CD14-positive monocyte (primary cell): ENCODE data around the gene BAG3. TPM values are rescaled to one million over a fixed set of nuclear protein-coding genes. Genes with fewer than 3 reads are reported as not detected.

Experiments
- DNase-seq, 3 donors: peaks; one replicate each; pipeline ENCODE4 v3.0.0-alpha.2; 2011 to 2022
- H2AFZ ChIP-seq: 2 replicates; pipeline ENCODE4 v1.6.0; 2012; ENCODE audit warnings: mild to moderate bottlenecking, low read depth, low read length, inconsistent platforms; ENCODE audit not compliant: insufficient read depth, poor library complexity, severe bottlenecking
- H3K27ac ChIP-seq, 2 donors: 1 replicate in 1 of 2; 2 replicates in 1 of 2; pipeline ENCODE4 v1.5.1; 2012 to 2013; ENCODE audit warnings: low read length in 2 of 2, control low read depth in 1 of 2, inconsistent platforms in 1 of 2, low read depth in 1 of 2, mild to moderate bottlenecking in 1 of 2
- H3K27me3 ChIP-seq, 2 donors: one replicate each; pipeline versions ENCODE4 v1.6.0 to v1.6.1; 2011 to 2013; ENCODE audit warnings: low read length in 2 of 2; ENCODE audit not compliant: control insufficient read depth in 2 of 2, insufficient read depth in 2 of 2
- H3K36me3 ChIP-seq, 2 donors: replicated peaks in 1 of 2; 1 replicate in 1 of 2; 2 replicates in 1 of 2; pipeline versions ENCODE4 v1.5.1 to v1.6.1; 2012 to 2013; ENCODE audit warnings: low read length in 2 of 2, control low read depth in 1 of 2, inconsistent platforms in 1 of 2, mild to moderate bottlenecking in 1 of 2; ENCODE audit not compliant: insufficient read depth in 2 of 2, control insufficient read depth in 1 of 2
- H3K4me1 ChIP-seq, 2 donors: 1 replicate in 1 of 2; 2 replicates in 1 of 2; pipeline versions ENCODE4 v1.5.1 to v1.6.1; 2012 to 2013; ENCODE audit warnings: low read length in 2 of 2, control low read depth in 1 of 2, inconsistent platforms in 1 of 2, mild to moderate bottlenecking in 1 of 2, moderate library complexity in 1 of 2; ENCODE audit not compliant: insufficient read depth in 2 of 2, control insufficient read depth in 1 of 2
- H3K4me2 ChIP-seq: replicated peaks from 2 replicates; pipeline ENCODE3; 2012; ENCODE audit warnings: low read length, moderate library complexity, mild to moderate bottlenecking; ENCODE audit not compliant: poor library complexity, severe bottlenecking; ENCODE audit errors: extremely low read depth
- H3K4me3 ChIP-seq, 3 experiments: fragments of 200-600 bp in 1 of 3; sonication (generic) in 1 of 3; replicated peaks in 1 of 3; 1 replicate in 2 of 3; 2 replicates in 1 of 3; pipeline ENCODE4 v1.5.1; 2011 to 2013; ENCODE audit warnings: low read length in 3 of 3, mild to moderate bottlenecking in 3 of 3, control low read depth in 2 of 3, low read depth in 2 of 3, inconsistent platforms in 1 of 3, moderate library complexity in 1 of 3
- H3K79me2 ChIP-seq: 2 replicates; pipeline ENCODE4 v1.6.0; 2012; ENCODE audit warnings: mild to moderate bottlenecking, control low read depth, inconsistent platforms, low read length, moderate library complexity; ENCODE audit not compliant: insufficient read depth
- H3K9ac ChIP-seq: 2 replicates; pipeline ENCODE4 v1.6.0; 2017; ENCODE audit warnings: low read length, mild to moderate bottlenecking; ENCODE audit not compliant: insufficient read depth, poor library complexity, severe bottlenecking
- H3K9me3 ChIP-seq, 2 donors: replicated peaks in 1 of 2; 1 replicate in 1 of 2; 2 replicates in 1 of 2; pipeline versions ENCODE4 v1.5.1 to v1.6.1; 2012 to 2013; ENCODE audit warnings: low read length in 2 of 2, control low read depth in 1 of 2; ENCODE audit not compliant: control insufficient read depth in 1 of 2, insufficient read depth in 1 of 2
- H4K20me1 ChIP-seq: 2 replicates; pipeline ENCODE4 v1.6.0; 2012; ENCODE audit warnings: mild to moderate bottlenecking, low read length, control low read depth, moderate library complexity; ENCODE audit not compliant: insufficient read depth
- H3K27ac Mint-ChIP-seq, 7 donors: one replicate each; pipeline ENCODE4 v1.8.0; 2020; ENCODE audit warnings: mild to moderate bottlenecking in 7 of 7, mixed read lengths in 7 of 7, moderate library complexity in 6 of 7, inconsistent platforms in 2 of 7
- H3K27me3 Mint-ChIP-seq, 3 donors: one replicate each; pipeline ENCODE4 v1.8.0; 2021 to 2022; ENCODE audit warnings: low read depth in 3 of 3, mild to moderate bottlenecking in 3 of 3, mixed read lengths in 3 of 3, moderate library complexity in 3 of 3, inconsistent platforms in 1 of 3
- H3K36me3 Mint-ChIP-seq, 2 donors: one replicate each; pipeline ENCODE4 v1.8.0; 2020; ENCODE audit warnings: mixed read lengths in 2 of 2, inconsistent platforms in 1 of 2, mild to moderate bottlenecking in 1 of 2
- H3K4me1 Mint-ChIP-seq: one replicate; pipeline ENCODE4 v1.8.0; 2020; ENCODE audit warnings: mild to moderate bottlenecking, mixed read lengths
- H3K4me3 Mint-ChIP-seq, 2 donors: one replicate each; pipeline ENCODE4 v1.8.0; 2020; ENCODE audit warnings: mild to moderate bottlenecking in 2 of 2, mixed read lengths in 2 of 2, moderate library complexity in 1 of 2
- H3K9me3 Mint-ChIP-seq, 7 donors: one replicate each; pipeline ENCODE4 v1.8.0; 2020 to 2022; ENCODE audit warnings: mixed read lengths in 7 of 7, mild to moderate bottlenecking in 6 of 7, moderate library complexity in 6 of 7, inconsistent platforms in 2 of 7
- CTCF ChIP-seq: fragments of 200-600 bp; IDR thresholded peaks from one replicate; pipeline ENCODE4 v1.8.0; 2022; ENCODE audit warnings: antibody characterized with exemption, mild to moderate bottlenecking
- WGBS: methylation state at CpG from one replicate; pipeline ENCODE4 v1.1.5; 2013; ENCODE audit warnings: missing lambda C conversion rate; ENCODE audit not compliant: insufficient coverage; 5-methylcytosine and 5-hydroxymethylcytosine counted together
- intact Hi-C, 2 donors: fragments of 100-400 bp; cut with micrococcal nuclease; formaldehyde crosslinking; loops; one replicate each; pipeline versions ENCODE4 v1.15.0 to v1.15.1; 2023
- polyA plus RNA-seq, 3 donors: library from polyadenylated mRNA; depleted of rRNA in 1 of 3; unstranded in 2 of 3; stranded (reverse) in 1 of 3; fragments of 300-500 nt in 2 of 3; fragments of >200 nt in 1 of 3; fragmentation: Illumina TruSeq in 2 of 3; gene quantifications; 1 replicate in 2 of 3; 2 replicates in 1 of 3; pipeline ENCODE4 v1.2.3, GENCODE V29; 2012 to 2021

The BAG3 gene
- polyA plus RNA-seq, 3 donors, result 1.0 to 10.2 (median 2.8) TPM

- no CpG with 5 or more reads among the region's 2 CpGs for WGBS
- TF ChIP-seq CTCF, result no peak
Observed at GRCh38 chr10:119714484-119714816, 63.3 kb downstream of the BAG3 start.

GRCh38 chr10:119715628-119716505, 64.7 kb downstream of the BAG3 start:
- Mint-ChIP-seq H3K27ac (no peak overlapping the region), H3K4me1 (no peaks in the 10 kb centered on the region), H3K9me3 (peaks cover 0 to 6% (median 2%) of the 10 kb centered on the region in 7 donors), H3K4me3 (no peak overlapping the region), H3K27me3 (peaks cover 0 to 2% (median 1%) of the 10 kb centered on the region in 3 donors), H3K36me3 (no peaks in the 10 kb centered on the region)
- H3K4me2 ChIP-seq, result no peak overlapping the region
- H3K9me3 ChIP-seq, result peaks cover 0 to 4% of the 10 kb centered on the region in 2 donors
- no peaks in the 10 kb centered on the region for H4K20me1 ChIP-seq
- no peak for DNase-seq
- no peak overlapping the region for H3K9ac ChIP-seq
- H3K27me3 ChIP-seq, result no peaks in the 10 kb centered on the region
- 100% methylated on average over 4 of the region's 8 CpGs for WGBS
- TF ChIP-seq CTCF, result no peak
- H3K4me1 ChIP-seq, result no peaks in the 10 kb centered on the region
- no peaks in the 10 kb centered on the region for H3K79me2 ChIP-seq
- H3K27ac ChIP-seq, result no peak overlapping the region
- no peak overlapping the region for H2AFZ ChIP-seq
- intact Hi-C loops, result no loop called here
- H3K4me3 ChIP-seq, result no peak overlapping the region
- H3K36me3 ChIP-seq, result no peaks in the 10 kb centered on the region

More at GRCh38 chr10:119714484-119714816, 63.3 kb downstream of the BAG3 start:
- H3K27ac Mint-ChIP-seq, result no peak overlapping the region
- H3K4me1 Mint-ChIP-seq, result no peaks in the 10 kb centered on the region
- Histone ChIP-seq H3K27ac (no peak overlapping the region), H4K20me1 (no peaks in the 10 kb centered on the region), H3K4me2 (no peak overlapping the region), H3K79me2 (no peaks in the 10 kb centered on the region), H2AFZ (no peak overlapping the region), H3K4me1 (no peaks in the 10 kb centered on the region), H3K9me3 (peaks cover 0 to 8% of the 10 kb centered on the region in 2 donors), H3K4me3 (no peak overlapping the region), H3K27me3 (no peaks in the 10 kb centered on the region), H3K36me3 (no peaks in the 10 kb centered on the region), H3K9ac (no peak overlapping the region)
- DNase-seq, result no peak
- peaks cover 0 to 2% (median 1%) of the 10 kb centered on the region in 3 donors for H3K27me3 Mint-ChIP-seq
- H3K9me3 Mint-ChIP-seq, result peaks cover 0 to 8% (median 4%) of the 10 kb centered on the region in 7 donors
- H3K36me3 Mint-ChIP-seq, result no peaks in the 10 kb centered on the region
- H3K4me3 Mint-ChIP-seq, result no peak overlapping the region
- intact Hi-C loops, result no loop called here
